GM19467 (cell line): ENCODE data around the gene IAPP.
"Not testable (repeated sequence)": the region's sequence is repeated elsewhere in the genome, so short reads cannot be mapped to it uniquely, and the experiment has no call there.

Source experiments
- ATAC-seq: cut with Tn5 transposase; IDR thresholded peaks from one replicate; pipeline ENCODE4 v1.9.1; 2021; ENCODE audit warnings: mild to moderate bottlenecking, moderate library complexity; ENCODE audit not compliant: unreplicated experiment

The IAPP gene

DNA sequence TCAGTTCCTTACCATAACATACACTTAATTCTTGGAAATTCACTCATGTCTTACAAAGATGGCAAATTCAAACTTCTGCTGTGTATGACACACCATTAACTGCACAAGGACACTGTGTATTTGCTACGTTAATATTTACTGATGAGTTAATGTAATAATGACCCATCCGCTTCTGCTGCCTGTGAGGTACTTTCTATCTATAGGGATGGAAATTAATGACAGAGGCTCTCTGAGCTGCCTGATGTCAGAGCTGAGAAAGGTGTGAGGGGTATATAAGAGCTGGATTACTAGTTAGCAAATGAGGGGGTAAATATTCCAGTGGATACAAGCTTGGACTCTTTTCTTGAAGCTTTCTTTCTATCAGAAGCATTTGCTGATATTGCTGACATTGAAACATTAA lies at the start of gene IAPP:
IAPP (plus strand) TSS at position 301 of the 400 bp plus-strand sequence. CDS start 450 bp downstream, outside the sequence.
- no peak for ATAC-seq

DNA sequence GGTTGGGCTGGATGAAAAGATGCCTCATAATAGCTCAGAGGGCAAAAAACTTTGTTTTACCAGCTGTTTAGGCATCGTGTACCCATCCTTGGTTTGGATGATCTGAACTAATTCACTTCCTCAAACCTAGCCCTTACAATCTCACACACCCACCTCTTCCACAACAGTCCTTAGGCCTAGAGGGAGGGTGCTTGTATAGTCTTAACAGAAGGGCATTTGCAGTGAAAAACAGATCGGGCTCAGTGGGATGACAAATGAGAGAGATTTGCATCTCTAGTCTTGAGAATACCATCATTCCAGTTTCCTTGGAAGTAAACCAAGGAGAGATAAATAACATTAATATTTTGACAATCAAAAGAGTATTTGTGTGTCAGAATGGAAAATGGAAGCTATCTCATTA lies 49.0 kb upstream of the IAPP start:
- ATAC-seq: no peak

DNA sequence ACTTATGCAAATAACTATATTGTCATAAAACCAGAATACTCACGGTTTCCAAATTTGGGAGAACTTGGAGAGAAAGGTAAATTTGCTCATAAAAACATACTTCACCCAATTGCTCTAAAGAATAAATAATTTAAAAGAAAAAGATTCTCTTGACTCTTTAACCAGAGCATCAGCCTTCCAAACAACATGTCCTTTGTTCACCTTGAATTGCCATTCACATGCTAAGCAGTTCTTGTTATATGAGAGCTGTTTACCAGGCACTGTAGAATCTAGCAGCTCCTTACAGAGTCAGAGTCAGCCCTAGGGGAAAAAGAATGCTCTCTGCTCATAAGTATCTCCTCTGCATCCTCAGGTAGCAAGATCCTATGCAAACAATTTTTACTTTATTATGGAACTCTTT lies 48.2 kb upstream of the IAPP start:
- no peak for ATAC-seq

DNA sequence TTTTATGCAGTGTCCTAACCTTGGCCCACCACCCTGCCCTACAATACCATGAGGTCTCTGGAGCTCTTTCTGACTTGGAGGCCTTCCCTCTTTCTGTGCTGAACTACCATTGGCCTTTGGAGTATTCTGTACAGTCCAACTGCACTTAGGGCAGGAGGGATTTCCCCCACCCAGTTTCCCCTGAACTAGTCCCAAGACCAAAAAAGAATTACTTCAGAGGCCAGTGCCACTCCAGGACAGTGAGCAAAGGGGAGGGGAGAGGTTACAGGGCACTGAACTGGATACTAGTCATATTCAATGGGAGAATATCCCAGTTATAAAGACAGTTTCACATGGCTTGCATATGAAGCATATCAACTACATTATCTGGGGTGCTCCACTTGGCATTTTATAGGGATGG lies 44.1 kb upstream of the IAPP start:
- ATAC-seq: no peak

DNA sequence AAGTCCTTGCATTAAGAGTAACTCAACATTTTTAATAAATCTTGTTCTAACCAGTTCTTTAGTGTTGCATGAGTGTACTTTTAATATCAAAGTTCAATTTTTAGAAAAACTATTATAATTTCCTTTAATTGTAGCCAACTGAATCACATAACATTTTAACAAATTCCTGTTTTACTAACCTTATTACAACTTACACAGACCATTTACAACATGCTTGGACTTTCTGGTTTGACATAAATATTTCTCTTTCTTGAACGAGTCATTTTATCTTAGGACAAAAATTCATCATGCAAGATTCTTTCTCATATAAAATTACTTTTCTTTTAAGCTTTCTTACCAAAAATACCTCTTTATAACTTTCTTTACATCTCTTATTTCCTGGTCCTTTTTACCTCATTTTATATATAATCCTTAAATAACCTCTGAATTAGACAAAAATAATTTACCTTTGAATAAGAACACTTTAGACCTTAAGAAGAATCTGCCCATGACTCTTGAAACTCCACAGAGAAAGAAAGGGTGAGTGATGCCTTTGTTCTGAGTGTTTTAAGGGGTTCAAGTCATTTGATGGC lies 41.9 kb upstream of the IAPP start:
- ATAC-seq: no peak

DNA sequence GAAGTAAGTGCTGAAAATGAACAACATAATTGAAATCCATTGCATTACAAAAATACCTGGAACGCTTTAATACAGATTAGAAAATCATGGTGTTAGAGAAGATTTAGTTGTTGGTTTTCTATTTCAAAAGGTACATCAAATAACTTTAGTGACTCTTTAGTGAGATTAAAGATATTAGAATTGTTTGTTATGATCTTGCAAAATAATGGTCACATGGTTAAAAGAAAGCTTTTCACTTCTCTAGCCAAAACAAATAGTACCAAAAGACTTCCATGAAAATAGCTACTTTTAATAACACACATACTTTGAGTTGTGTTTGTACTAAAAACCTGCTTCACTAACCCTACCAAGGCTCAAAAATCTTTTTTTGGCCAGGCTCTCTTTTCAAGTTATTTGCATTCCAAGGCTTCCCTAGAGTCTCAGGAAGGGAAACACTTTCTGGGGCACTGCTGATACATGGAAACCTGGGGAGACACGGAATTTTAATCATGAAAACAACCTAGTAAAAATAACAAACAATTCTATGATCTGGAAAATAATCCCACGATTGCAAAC lies 37.9 kb upstream of the IAPP start, which contains the start of gene SLCO1A2:
SLCO1A2 (minus strand) TSS at position 147 of the 555 bp plus-strand sequence. CDS start 270 bp downstream, outside the sequence.
- no peak for ATAC-seq

DNA sequence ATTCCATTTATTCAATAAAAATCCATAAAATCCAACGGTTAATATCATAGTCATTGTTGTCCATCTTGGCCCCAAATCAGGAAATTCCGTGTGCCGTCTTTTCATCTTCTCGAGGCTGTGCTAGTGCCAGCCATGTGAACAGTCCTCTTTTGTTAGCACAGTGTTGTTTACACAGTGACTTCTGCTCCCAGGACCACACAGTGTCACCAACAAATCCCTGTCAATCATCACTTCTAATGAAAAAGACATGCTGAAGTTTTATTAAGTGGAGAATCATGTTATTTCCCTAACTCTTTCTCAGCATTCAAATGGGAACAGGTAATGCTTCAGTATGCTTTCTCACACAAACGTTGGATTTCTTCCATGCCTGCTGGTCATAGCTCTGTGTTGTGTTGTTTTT lies 36.0 kb upstream of the IAPP start:
- no peak for ATAC-seq

DNA sequence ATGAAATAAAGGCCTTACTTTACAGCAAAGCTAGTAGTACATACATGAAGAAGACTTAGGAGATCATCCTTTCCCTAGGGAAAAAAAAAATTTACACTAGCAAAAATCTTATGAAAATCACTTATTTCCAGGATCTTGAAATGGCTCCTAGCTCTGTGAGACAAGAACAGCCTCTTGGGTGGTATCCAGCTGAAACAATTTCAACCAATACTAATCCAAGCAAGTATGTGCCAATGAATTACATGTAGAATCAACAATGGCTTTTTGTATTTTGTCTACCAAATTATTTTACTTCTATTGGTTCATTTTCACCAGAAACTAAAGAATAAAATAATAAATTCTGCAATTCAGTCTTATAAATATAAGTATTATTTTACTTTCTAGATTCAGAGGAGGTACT lies 35.2 kb upstream of the IAPP start:
- ATAC-seq: no peak

DNA sequence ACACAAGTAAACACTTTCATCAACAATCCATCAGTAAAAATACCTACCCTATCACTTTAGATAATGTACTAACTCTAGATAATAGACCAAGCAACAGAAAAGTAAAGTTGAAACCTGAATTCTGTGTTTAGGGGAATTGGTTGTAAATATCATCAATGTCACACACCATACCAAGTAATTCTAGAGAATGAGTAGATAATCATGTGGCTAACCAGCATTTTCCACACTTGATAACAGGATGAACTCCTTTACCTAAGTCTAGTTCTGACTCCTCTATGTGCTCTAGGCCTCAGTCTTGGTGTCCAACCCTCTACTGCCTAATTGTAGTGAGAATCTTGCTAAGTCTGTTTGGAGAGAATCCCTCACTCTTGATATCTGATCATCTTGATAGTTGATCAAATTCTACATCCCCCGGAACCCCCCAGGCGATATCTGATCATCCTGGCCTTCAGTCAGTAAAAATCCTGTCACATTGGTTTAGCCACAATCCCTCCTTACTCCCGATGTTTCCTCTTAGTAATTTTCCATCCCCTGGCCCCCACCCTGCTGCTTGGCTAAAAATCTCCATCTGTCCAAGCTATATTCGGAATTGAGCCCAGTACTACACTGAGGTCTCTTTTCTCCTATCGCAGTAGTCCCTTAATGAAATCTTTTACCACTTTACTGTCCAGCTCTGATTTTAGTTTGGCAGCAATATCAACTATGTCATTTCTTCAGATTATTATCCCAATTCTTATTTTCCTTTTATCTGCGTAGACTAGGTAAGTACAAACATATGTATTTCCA lies 34.5 kb upstream of the IAPP start:
- ATAC-seq: no peak

DNA sequence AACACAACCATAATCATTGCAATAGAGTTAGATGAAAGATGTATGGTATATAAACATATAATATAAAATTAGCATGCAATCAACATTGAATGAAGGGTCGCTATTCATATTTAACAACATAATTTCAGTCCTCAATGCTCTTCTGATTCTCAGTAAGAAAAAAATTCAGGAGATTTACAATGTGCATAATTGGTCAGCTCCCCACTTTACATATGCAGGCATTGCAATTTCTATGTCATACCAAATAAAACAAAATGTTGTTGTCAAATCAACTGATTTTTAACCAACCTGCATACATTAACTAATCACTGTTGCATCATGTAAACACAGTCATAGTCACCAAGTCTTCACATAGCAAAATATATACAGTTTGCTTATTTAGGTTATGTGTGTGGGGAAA lies 32.8 kb upstream of the IAPP start:
- no peak for ATAC-seq

DNA sequence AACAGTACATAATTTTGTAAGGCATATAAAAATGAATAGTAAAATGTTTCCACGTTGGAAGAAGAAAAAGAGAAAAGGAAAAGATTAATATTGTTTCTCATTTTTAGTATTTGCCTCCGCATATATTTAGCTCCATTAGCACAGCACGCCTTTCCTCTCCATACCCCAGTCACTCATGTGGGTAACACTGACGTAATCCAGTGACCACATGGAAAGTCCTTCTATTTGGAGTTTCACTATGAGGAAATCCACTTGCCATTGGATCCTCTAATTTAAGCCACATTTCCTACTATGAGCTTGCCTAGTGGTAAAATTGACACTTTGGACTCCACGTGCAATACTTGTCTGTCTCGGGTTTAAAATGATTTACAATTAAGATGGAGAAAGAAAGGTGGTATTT lies 32.3 kb upstream of the IAPP start:
- ATAC-seq: no peak

DNA sequence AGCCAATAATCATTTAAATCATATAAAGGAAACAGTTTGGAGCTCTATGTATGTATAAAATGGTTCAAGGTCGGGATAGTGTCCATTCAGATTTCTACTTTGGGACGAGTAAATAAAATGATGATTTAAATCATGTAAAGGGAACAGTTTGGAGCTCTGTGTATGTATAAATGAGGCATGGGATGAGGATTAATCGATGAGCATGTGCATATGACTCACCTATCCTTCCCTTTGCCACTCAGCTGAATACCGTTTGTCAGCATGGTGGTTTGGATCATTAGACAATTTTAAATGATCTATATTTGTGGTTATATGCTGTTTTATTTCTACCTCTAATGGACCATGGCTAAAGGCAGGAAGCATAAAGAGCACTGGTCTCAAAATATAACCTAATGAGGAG lies 30.9 kb upstream of the IAPP start:
- no peak for ATAC-seq

DNA sequence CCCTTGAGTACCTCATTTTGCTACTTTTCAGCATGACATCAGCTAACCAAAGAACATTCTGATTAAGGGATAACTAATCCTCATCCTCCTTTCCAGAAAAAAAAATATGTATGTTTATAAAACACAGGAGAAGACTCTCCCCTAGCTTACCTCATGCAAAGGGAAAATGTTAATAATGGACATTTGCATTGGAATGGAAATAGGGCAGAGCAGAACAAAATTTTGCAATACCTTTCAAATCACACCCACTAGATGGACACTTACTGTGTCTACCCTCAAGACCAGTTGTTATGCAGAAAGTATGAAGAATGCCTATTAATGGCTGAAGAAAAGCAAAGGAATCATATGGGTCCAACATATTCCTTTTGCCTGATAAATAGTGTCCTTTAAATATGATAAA lies 29.1 kb upstream of the IAPP start:
- no peak for ATAC-seq

DNA sequence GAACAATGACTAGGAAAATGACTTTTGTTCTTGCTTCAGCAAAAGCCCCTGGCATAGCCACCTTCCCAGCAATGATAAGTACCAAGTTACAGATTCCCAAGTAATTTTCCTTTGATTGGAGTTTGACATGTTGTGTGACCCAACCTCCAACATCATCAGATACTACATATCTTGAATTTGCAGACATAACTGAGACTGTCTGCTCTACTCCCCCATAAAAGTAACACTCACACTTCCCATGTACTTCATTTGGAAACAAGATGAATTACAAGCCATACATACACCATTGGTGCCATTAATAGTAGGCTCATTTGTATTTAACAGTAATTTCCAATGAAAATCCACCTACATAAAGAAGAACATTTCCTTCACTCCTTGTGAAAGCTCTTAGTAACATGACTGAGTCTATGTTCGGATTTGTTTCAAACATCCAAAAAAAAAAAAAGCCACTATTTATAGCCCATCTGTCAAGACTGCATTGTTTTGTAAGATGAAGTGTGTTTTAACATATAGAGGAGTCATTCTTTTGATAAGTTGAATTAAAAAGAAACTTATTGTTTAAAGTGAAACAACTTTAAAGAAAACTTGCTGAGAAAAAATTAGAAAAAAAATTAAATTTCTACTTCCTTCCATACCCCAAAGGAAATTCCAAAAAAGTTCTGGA lies 26.0 kb upstream of the IAPP start:
- ATAC-seq: no peak

DNA sequence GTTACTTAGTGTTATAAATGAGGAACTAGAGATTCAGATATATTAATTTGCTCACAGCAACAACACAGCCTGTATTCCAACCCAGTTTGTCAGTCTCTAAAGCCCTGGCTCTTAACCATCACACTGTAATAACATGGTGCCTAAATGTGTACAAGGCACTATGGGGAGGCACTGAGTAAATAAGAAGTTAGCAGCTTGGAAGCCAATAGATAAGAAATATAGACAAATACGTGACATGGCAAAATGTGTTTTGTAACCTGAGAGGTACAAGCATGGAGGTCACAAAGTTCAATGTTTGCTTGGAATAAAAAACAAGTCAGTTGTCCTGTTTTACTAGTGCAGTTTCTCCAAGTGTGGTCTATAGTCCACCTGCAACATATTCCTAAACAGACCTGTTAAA lies 21.7 kb upstream of the IAPP start:
- no peak for ATAC-seq

DNA sequence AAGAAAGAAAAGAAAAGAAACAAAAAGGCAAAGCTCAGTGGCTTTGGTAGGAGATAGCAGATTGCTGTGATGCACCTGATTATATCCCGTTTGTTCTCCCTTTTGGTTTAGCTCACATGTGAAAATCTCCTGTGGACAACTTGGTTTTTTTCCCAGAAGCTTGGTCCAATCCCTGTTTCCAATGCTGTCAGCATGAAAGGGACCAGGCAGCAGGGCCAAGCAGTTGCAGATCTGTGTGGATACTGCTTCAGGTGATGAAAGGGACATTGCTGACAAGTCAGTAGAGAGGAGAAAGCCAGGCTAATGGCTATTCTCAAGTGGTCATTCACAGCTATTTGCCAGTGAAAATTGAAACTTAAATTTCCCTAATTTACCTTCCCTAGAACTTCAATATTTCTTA lies 19.2 kb upstream of the IAPP start:
- ATAC-seq: no peak

DNA sequence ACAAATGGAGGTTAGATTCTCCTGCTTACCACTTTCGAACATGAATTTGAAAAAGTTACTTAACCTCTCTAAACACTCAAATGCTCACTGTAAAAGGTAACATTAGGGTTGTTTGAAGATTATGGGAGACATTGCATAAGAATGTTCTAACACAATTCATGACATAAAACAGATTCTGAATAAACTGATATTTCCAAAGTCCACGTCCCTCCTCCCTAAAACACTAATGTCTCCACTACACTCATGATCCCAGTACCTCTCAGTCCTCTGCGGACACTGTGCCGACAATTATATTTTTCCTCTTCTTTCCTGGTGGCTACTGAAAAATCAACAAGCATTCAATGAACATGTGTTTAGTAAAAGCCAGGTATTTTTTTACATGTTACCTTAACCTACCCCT lies 18.8 kb upstream of the IAPP start:
- ATAC-seq: no peak

DNA sequence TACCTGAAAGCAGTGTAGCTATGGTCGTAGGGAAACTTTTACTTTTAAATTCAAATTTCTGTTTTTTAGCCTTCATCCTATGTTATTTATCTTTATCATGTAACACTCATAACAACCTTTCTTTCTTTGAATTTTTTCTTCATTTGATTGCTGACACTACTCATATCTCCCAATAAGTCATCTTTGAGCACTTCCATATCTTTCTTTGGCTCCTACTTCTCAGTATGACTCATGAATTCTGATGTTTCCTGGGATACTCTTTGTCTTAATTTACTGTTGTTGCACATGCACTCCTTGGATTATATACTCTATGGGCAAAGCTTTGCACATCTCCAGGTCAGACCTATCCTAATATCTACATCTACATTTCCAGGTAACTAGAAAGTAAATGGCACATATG lies 18.1 kb upstream of the IAPP start:
- ATAC-seq: no peak

DNA sequence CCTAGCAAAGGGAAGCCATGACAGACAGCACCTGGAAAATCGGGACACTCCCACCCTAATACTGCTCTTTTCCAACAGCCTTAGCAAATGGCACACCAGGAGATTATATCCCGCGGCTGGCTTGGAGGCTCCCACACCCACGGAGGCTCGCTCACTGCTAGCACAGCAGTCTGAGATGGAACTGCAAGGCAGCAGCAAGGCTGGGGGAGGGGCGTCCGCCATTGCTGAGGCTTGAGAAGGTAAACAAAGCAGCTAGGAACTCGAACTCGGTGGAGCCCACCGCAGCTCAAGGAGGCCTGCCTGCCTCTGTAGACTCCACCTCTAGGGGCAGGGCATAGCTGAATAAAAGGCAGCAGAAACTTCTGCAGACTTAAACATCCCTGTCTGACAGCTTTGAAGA lies 12.1 kb upstream of the IAPP start:
- not testable (repeated sequence) for ATAC-seq

DNA sequence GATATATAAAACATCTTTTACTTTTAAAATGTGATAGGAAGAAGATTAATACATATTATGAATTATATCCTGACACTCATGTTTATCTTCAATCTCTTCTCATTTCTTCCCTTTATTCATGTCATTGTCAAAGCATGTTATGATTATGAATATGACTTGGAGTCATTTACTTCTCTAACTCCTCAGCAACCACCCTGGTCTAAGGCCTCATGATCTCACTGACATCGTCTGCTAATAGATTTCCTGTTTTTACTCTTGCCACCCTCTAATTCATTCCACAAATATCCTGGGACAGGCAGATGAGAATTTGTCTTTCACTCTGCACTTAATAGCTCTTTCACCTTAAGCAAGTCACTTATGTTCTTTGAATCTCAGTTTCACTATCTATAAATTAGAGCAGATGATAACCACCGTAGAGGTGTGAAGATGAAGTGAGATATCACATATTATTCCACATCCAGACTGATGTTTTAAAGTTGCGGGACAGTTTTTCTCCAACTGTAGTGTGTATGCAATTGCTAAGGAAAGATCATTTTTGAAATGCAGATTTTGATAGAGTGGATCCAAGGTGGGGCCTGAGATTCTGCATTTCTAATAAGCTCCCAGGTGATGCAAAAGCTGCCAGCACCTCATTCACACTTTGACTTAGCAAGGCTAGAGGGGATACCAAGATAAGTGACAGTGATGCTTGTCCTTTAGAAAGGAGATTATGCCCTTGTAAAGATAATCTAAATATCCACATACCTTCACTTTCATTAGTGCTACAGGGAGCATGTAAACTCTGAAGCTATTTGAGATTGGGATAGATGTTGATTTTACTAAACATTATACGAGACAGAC lies 3.3 kb upstream of the IAPP start:
- no peak for ATAC-seq

DNA sequence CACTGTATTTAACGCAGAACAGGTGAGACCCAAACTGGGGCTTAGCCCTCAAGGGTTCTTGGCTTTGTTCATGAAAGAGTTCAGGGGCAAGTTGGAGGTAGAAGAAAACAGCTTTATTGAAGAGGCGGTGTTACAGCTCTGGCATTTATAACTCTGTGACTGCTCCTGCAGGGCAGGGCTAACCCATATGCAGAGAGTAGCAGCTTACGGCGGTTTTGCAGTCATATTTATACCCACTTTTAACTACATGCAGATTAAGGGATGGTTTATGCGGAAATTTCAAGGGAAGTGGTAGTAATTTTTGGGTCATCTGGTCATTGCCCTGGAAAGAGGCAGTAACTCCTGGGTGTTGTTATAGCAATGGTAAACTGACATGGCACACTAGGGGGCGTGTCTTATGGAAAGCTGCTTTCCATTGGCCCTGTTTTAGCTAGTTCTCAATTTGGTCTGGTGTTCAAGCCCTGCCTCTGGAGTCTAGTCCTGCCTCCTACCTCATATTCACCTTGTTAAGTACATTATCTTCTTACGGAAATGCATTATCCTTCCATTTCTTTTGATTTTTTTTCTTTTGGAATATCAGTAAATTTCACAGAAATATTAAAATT lies 1.8 kb upstream of the IAPP start:
- no peak for ATAC-seq
